Measurements from ENCODE around the gene ABHD8. TPM values are rescaled to one million over a fixed set of nuclear protein-coding genes. Genes with fewer than 3 reads are reported as not detected.

ABHD8 gene
- total RNA-seq, 5 donors from 2014 or later (not counting 1 experiment from before 2014, with no cell fraction given): 5.3 to 12.4 (median 11.3) TPM

GRCh38 chr19:17306285-17306714 is 3.1 kb upstream of the ABHD8 start:
- H3K27me3 Mint-ChIP-seq: no peaks in the 10 kb centered on the region

GRCh38 chr19:17305517-17306284 is 2.5 kb upstream of the ABHD8 start, which contains the start of gene MRPL34:
Gene MRPL34, plus strand, starts transcription at chr19:17305872. Its CDS starts 21 bp downstream, at chr19:17305893.
- H3K36me3 Mint-ChIP-seq: no peaks in the 10 kb centered on the region
- peaks cover 0 to 2% of the 10 kb centered on the region in 2 donors for H3K36me3 ChIP-seq (ENCODE audit: control insufficient read depth in 2 of 2, extremely low read depth in 1 of 2, insufficient read depth in 1 of 2, low read length in 1 of 2)
- H3K27me3 ChIP-seq (replicated peaks in 1 of 2; ENCODE audit: control insufficient read depth in 2 of 2, extremely low read depth in 1 of 2, insufficient read depth in 2 of 2, low read length in 1 of 2): no peaks in the 10 kb centered on the region
- peak within 1 kb of the TSS; percentile 67 to 91 for H3K4me3 ChIP-seq (ENCODE audit: control insufficient read depth in 1 of 2, extremely low read depth in 1 of 2, low read length in 1 of 2)
- H3K4me1 ChIP-seq (ENCODE audit: control insufficient read depth in 1 of 2, extremely low read depth in 1 of 2, insufficient read depth in 2 of 2, low read length in 2 of 2): peaks cover 4 to 68% of the 10 kb centered on the region in 2 experiments
- ChIA-PET CTCF (interaction anchor here (0.6 to 1.1 kb wide), 8 partner anchors 8 to 887 kb away, joined by 3 to 10 read pairs (median 5); partner anchors contain the start of genes ANO8 (in 1 of the 2) and MPV17L2 (in 1 of the 2)), POLR2A (interaction anchor here (0.6 to 1.1 kb wide), 3 partner anchors 21 to 39 kb away, joined by 3 to 10 read pairs (median 6); partner anchors contain the start of gene BABAM1 (in 1 of the 2))
- under 1% methylated on average over 55 of the region's 55 CpGs for WGBS (ENCODE audit: insufficient coverage)
- peak within 1 kb of the TSS; percentile 89 to 94 for H3K27ac Mint-ChIP-seq
- peak; percentile 61 to 66 (median 63) for ATAC-seq (replicated peaks in 1 of 4)
- H3K9me3 ChIP-seq: no peaks in the 10 kb centered on the region
- H3K27ac ChIP-seq (ENCODE audit: low read length): peak within 1 kb of the TSS; percentile 59
- no peaks in the 10 kb centered on the region for H3K9me3 Mint-ChIP-seq
- H3K27me3 Mint-ChIP-seq: no peaks in the 10 kb centered on the region
- peak; percentile 88 to 97 (median 91) for DNase-seq
- H3K4me1 Mint-ChIP-seq: peaks cover 45 to 58% (median 49%) of the 10 kb centered on the region in 3 donors
- peak within 1 kb of the TSS; percentile 80 to 89 (median 85) for H3K4me3 Mint-ChIP-seq

More at GRCh38 chr19:17306285-17306714, 3.1 kb upstream of the ABHD8 start:
- no peak for DNase-seq
- Mint-ChIP-seq H3K27ac (peak overlapping the region; percentile 89 to 94), H3K4me3 (peak overlapping the region; percentile 80 to 89 (median 85)), H3K4me1 (peaks cover 46 to 61% (median 55%) of the 10 kb centered on the region in 3 donors), H3K9me3 (no peaks in the 10 kb centered on the region), H3K36me3 (no peaks in the 10 kb centered on the region)
- Histone ChIP-seq H3K36me3 (ENCODE audit: control insufficient read depth in 2 of 2, extremely low read depth in 1 of 2, insufficient read depth in 1 of 2, low read length in 1 of 2) (peaks cover 0 to 4% of the 10 kb centered on the region in 2 donors), H3K27me3 (replicated peaks in 1 of 2; ENCODE audit: control insufficient read depth in 2 of 2, extremely low read depth in 1 of 2, insufficient read depth in 2 of 2, low read length in 1 of 2) (no peaks in the 10 kb centered on the region), H3K9me3 (no peaks in the 10 kb centered on the region), H3K27ac (ENCODE audit: low read length) (peak overlapping the region; percentile 59), H3K4me3 (ENCODE audit: control insufficient read depth in 1 of 2, extremely low read depth in 1 of 2, low read length in 1 of 2) (peak overlapping the region; percentile 67 to 91), H3K4me1 (ENCODE audit: control insufficient read depth in 1 of 2, extremely low read depth in 1 of 2, insufficient read depth in 2 of 2, low read length in 2 of 2) (peaks cover 8 to 74% of the 10 kb centered on the region in 2 experiments)
- POLR2A ChIA-PET: interaction anchor here in 1 of 2 donors (0.9 kb wide), 1 partner anchor 21 kb away, joined by 3 read pairs; no protein-coding TSS in a partner anchor
- no peak for ATAC-seq (replicated peaks in 1 of 4)
- 3% methylated on average over 24 of the region's 28 CpGs for WGBS (ENCODE audit: insufficient coverage)
- CTCF ChIA-PET: interaction anchor here in 1 of 2 donors (0.7 kb wide), 1 partner anchor 40 kb away, joined by 4 read pairs; no protein-coding TSS in a partner anchor

- DNase-seq: no peak
- CTCF ChIA-PET: interaction anchor here (0.6 to 1.1 kb wide), 9 partner anchors 8 to 888 kb away, joined by 3 to 10 read pairs (median 5); partner anchors contain the start of genes ANO8 (in 1 of the 2) and MPV17L2 (in 1 of the 2)
- ATAC-seq (replicated peaks in 1 of 4): no peak
- Mint-ChIP-seq H3K36me3 (no peaks in the 10 kb centered on the region), H3K27me3 (no peaks in the 10 kb centered on the region), H3K4me3 (peak overlapping the region; percentile 80 to 89 (median 85)), H3K27ac (peak overlapping the region; percentile 89 to 94), H3K9me3 (no peaks in the 10 kb centered on the region), H3K4me1 (peaks cover 41 to 52% (median 44%) of the 10 kb centered on the region in 3 donors)
- no peaks in the 10 kb centered on the region for H3K36me3 ChIP-seq (ENCODE audit: control insufficient read depth in 2 of 2, extremely low read depth in 1 of 2, insufficient read depth in 1 of 2, low read length in 1 of 2)
- POLR2A ChIA-PET: interaction anchor here (0.6 to 1.1 kb wide), 2 partner anchors 25 to 38 kb away, joined by 6 to 10 read pairs; partner anchors contain the start of gene BABAM1 (in 1 of the 2)
- peak overlapping the region; percentile 67 to 91 for H3K4me3 ChIP-seq (ENCODE audit: control insufficient read depth in 1 of 2, extremely low read depth in 1 of 2, low read length in 1 of 2)
- peaks cover 2 to 62% of the 10 kb centered on the region in 2 experiments for H3K4me1 ChIP-seq (ENCODE audit: control insufficient read depth in 1 of 2, extremely low read depth in 1 of 2, insufficient read depth in 2 of 2, low read length in 2 of 2)
- no peaks in the 10 kb centered on the region for H3K9me3 ChIP-seq
- H3K27me3 ChIP-seq (replicated peaks in 1 of 2; ENCODE audit: control insufficient read depth in 2 of 2, extremely low read depth in 1 of 2, insufficient read depth in 2 of 2, low read length in 1 of 2): no peaks in the 10 kb centered on the region
- WGBS (ENCODE audit: insufficient coverage): 1% methylated on average over 7 of the region's 7 CpGs
- H3K27ac ChIP-seq (ENCODE audit: low read length): peak overlapping the region; percentile 59
These were observed 1.9 kb upstream of the ABHD8 start for GRCh38 chr19:17305216-17305516.

GRCh38 chr19:17304386-17305215 is 1.4 kb upstream of the ABHD8 start:
- H3K4me3 Mint-ChIP-seq: peak overlapping the region; percentile 80 to 89 (median 85)
- H3K27ac Mint-ChIP-seq: peak overlapping the region; percentile 89 to 94
- H3K4me1 ChIP-seq (ENCODE audit: control insufficient read depth in 1 of 2, extremely low read depth in 1 of 2, insufficient read depth in 2 of 2, low read length in 2 of 2): peaks cover 2 to 57% of the 10 kb centered on the region in 2 experiments
- peak overlapping the region in 1 of 2 donors; percentile 67 for H3K4me3 ChIP-seq (ENCODE audit: control insufficient read depth in 1 of 2, extremely low read depth in 1 of 2, low read length in 1 of 2)
- peaks cover 37 to 51% (median 42%) of the 10 kb centered on the region in 3 donors for H3K4me1 Mint-ChIP-seq
- no peaks in the 10 kb centered on the region for H3K27me3 ChIP-seq (replicated peaks in 1 of 2; ENCODE audit: control insufficient read depth in 2 of 2, extremely low read depth in 1 of 2, insufficient read depth in 2 of 2, low read length in 1 of 2)
- ChIA-PET CTCF (interaction anchor here (0.5 to 1.1 kb wide), 10 partner anchors 7 to 888 kb away, joined by 3 to 10 read pairs (median 4); partner anchors contain the start of genes ANO8 (in 1 of the 2) and MPV17L2 (in 1 of the 2)), POLR2A (interaction anchor here (0.6 to 1.1 kb wide), 2 partner anchors 25 to 38 kb away, joined by 6 to 10 read pairs; partner anchors contain the start of gene BABAM1 (in 1 of the 2))
- 100% methylated on average over 3 of the region's 12 CpGs for WGBS (ENCODE audit: insufficient coverage)
- no peaks in the 10 kb centered on the region for H3K9me3 Mint-ChIP-seq
- peak overlapping the region; percentile 59 for H3K27ac ChIP-seq (ENCODE audit: low read length)
- no peaks in the 10 kb centered on the region for H3K36me3 Mint-ChIP-seq
- ATAC-seq (replicated peaks in 1 of 4): no peak
- DNase-seq: no peak
- no peaks in the 10 kb centered on the region for H3K9me3 ChIP-seq
- no peaks in the 10 kb centered on the region for H3K36me3 ChIP-seq (ENCODE audit: control insufficient read depth in 2 of 2, extremely low read depth in 1 of 2, insufficient read depth in 1 of 2, low read length in 1 of 2)
- no peaks in the 10 kb centered on the region for H3K27me3 Mint-ChIP-seq

GRCh38 chr19:17303940-17304267 is 679 bp upstream of the ABHD8 start:
- peaks cover 31 to 45% (median 37%) of the 10 kb centered on the region in 3 donors for H3K4me1 Mint-ChIP-seq
- Histone ChIP-seq H3K4me1 (ENCODE audit: control insufficient read depth in 1 of 2, extremely low read depth in 1 of 2, insufficient read depth in 2 of 2, low read length in 2 of 2) (peaks cover 2 to 54% of the 10 kb centered on the region in 2 experiments), H3K4me3 (ENCODE audit: control insufficient read depth in 1 of 2, extremely low read depth in 1 of 2, low read length in 1 of 2) (no peak overlapping the region), H3K9me3 (no peaks in the 10 kb centered on the region), H3K27me3 (replicated peaks in 1 of 2; ENCODE audit: control insufficient read depth in 2 of 2, extremely low read depth in 1 of 2, insufficient read depth in 2 of 2, low read length in 1 of 2) (no peaks in the 10 kb centered on the region), H3K36me3 (ENCODE audit: control insufficient read depth in 2 of 2, extremely low read depth in 1 of 2, insufficient read depth in 1 of 2, low read length in 1 of 2) (no peaks in the 10 kb centered on the region), H3K27ac (ENCODE audit: low read length) (peak overlapping the region; percentile 56)
- WGBS (ENCODE audit: insufficient coverage): 100% methylated on average over 3 of the region's 12 CpGs
- H3K27me3 Mint-ChIP-seq: no peaks in the 10 kb centered on the region
- H3K9me3 Mint-ChIP-seq: no peaks in the 10 kb centered on the region
- CTCF ChIA-PET: interaction anchor here in 1 of 2 donors (0.5 kb wide), 1 partner anchor 234 kb away, joined by 3 read pairs; no protein-coding TSS in a partner anchor
- peak overlapping the region; percentile 69 to 71 for H3K27ac Mint-ChIP-seq
- H3K36me3 Mint-ChIP-seq: no peaks in the 10 kb centered on the region
- POLR2A ChIA-PET: interaction anchor here in 1 of 2 donors (1.0 kb wide), 1 partner anchor 9 kb away, joined by 4 read pairs; no protein-coding TSS in a partner anchor
- H3K4me3 Mint-ChIP-seq: peak overlapping the region; percentile 70 to 80 (median 74)
- no peak for ATAC-seq (replicated peaks in 1 of 4)
- DNase-seq: no peak
